Adrenal gland (tissue), 12 donors: ENCODE data around the gene EHD1. TPM values are rescaled to one million over a fixed set of nuclear protein-coding genes. Genes with fewer than 3 reads are reported as not detected.

ENCODE experiments used
- DNase-seq, 7 donors: peaks; one replicate each; pipeline ENCODE4 v3.0.0-alpha.2; 2019 to 2020
- H3K27ac ChIP-seq, 5 donors: fragments of 200-600 bp; sonication (generic) in 4 of 5; 1 replicate in 3 of 5; 2 replicates in 2 of 5; pipeline versions ENCODE4 v1.5.1 to v1.8.0; 2016 to 2020; ENCODE audit warnings: mild to moderate bottlenecking in 1 of 5
- H3K27me3 ChIP-seq: fragments of 200-600 bp; 2 replicates; pipeline ENCODE4 v1.8.0; 2021
- H3K36me3 ChIP-seq, 2 donors: fragments of 200-600 bp; replicated peaks in 1 of 2; 1 replicate in 1 of 2; 2 replicates in 1 of 2; pipeline versions ENCODE4 v1.5.1 to v1.8.0; 2018 to 2022
- H3K4me1 ChIP-seq, 2 donors: fragments of 200-600 bp; replicated peaks in 1 of 2; 1 replicate in 1 of 2; 2 replicates in 1 of 2; pipeline versions ENCODE4 v1.5.1 to v1.8.0; 2018 to 2021
- H3K4me3 ChIP-seq, 4 donors: fragments of 200-600 bp; sonication (generic) in 3 of 4; one replicate each; pipeline ENCODE4 v1.5.1; 2016 to 2018
- H3K9me3 ChIP-seq, 3 donors: fragments of 200-600 bp; sonication (generic) in 1 of 3; replicated peaks in 1 of 3; 1 replicate in 2 of 3; 2 replicates in 1 of 3; pipeline versions ENCODE4 v1.5.1 to v1.8.0; 2016 to 2021
- CTCF ChIP-seq, 6 experiments: fragments of 450-650 bp in 4 of 6; fragments of 200-600 bp in 2 of 6; sonication (generic) in 1 of 6; IDR thresholded peaks; 1 replicate in 5 of 6; 2 replicates in 1 of 6; pipeline versions ENCODE4 v1.5.1 to v1.8.0; 2016 to 2021; ENCODE audit warnings: antibody characterized with exemption in 6 of 6, mild to moderate bottlenecking in 2 of 6, moderate library complexity in 1 of 6
- POLR2A ChIP-seq, 2 donors: fragments of 450-650 bp; IDR thresholded peaks; one replicate each; pipeline ENCODE4 v1.6.1; 2017; ENCODE audit warnings: antibody characterized with exemption in 2 of 2, mild to moderate bottlenecking in 2 of 2, moderate library complexity in 1 of 2
- WGBS, 4 donors: extraction: QIAGEN DNeasy Blood & Tissue Kit in 2 of 4; methylation state at CpG; one replicate each; pipeline versions ENCODE4 v1.1.5 to v1.1.7; 2013 to 2017; 5-methylcytosine and 5-hydroxymethylcytosine counted together
- intact Hi-C, 2 donors: fragments of 100-400 bp; cut with DNase I; formaldehyde crosslinking; loops; one replicate each; pipeline versions ENCODE4 v1.14.1 to v1.15.0; 2022 to 2023
- polyA plus RNA-seq, 3 donors: library from polyadenylated mRNA; stranded (reverse); fragments of 200-250 nt in 2 of 3; fragments of 350-450 nt in 1 of 3; fragmentation: Illumina TruSeq in 1 of 3; extraction: RNeasy Lipid Tissue Mini Kit (QIAGEN cat#74804) in 1 of 3; gene quantifications; one replicate each; pipeline ENCODE4 v1.2.3, GENCODE V29; 2013 to 2014
- total RNA-seq, 9 donors: library from RNA; depleted of rRNA in 4 of 9; stranded (reverse); fragments of >200 nt in 4 of 9; fragments of 120-200 nt in 1 of 9; fragmentation: NEBNext Ultra II Directional in 1 of 9; extraction: Animal tissue kit (Norgen Biotek cat#: 25700) in 1 of 9; gene quantifications; one replicate each; pipeline versions ENCODE4 v1.1.0 to v1.2.4, GENCODE V29; 2013 to 2023
- donor health status: healthy with polysubstance abuse.
- donor health status: Bipolar disorder and iron deficiency.
- donor health status: DM: yes; HTN: yes; CAD: no.
- donor health status: DM: no; HTN: no; CAD: no.
- donor health status: DM: no; HTN: no; CAD: no.
- donor health status: DM: yes; HTN: yes; CAD: no.

The EHD1 gene
- total and polyA plus RNA-seq, 12 donors = 14.3 to 107 (median 52.9) TPM

DNA sequence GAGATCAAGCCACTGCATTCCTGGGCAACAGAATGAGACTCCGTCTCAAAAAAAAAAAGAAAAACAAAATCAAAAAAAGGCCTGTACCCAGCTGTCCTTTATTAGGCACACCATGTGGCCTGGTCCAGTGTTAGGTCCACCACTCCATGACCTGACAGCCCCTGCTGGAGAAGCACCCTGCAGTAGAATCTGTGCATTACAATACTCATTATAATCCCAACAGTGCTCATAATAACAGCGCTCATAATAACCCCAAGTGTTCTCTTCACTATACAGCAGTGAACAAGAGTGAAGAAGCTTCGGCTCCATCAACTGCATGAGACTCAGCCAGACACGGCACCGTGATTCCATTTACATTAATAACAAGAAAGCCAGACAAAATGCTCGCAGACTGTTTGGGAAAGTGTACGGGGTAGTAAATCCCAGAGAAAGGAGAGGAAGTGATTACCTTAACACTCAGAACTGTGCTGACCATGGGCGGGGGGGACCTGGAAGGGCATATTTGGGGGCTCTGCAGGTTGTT, 8.9 kb upstream of the EHD1 start:
- Histone ChIP-seq H3K4me1 (peaks cover 4 to 11% of the 10 kb centered on the region in 2 donors), H3K9me3 (no peaks in the 10 kb centered on the region), H3K36me3 (no peaks in the 10 kb centered on the region), H3K4me3 (no peak overlapping the region), H3K27me3 (no peaks in the 10 kb centered on the region), H3K27ac (peak overlapping the region in 1 of 5 donors; percentile 48)
- intact Hi-C loops = no loop called here
- no peak for TF ChIP-seq CTCF (IDR thresholded peaks at IDR 0.05)
- no peak for DNase-seq
- WGBS, 4 donors = 81 to 85% (median 83%) methylated on average over 8 of the region's 8 CpGs

DNA sequence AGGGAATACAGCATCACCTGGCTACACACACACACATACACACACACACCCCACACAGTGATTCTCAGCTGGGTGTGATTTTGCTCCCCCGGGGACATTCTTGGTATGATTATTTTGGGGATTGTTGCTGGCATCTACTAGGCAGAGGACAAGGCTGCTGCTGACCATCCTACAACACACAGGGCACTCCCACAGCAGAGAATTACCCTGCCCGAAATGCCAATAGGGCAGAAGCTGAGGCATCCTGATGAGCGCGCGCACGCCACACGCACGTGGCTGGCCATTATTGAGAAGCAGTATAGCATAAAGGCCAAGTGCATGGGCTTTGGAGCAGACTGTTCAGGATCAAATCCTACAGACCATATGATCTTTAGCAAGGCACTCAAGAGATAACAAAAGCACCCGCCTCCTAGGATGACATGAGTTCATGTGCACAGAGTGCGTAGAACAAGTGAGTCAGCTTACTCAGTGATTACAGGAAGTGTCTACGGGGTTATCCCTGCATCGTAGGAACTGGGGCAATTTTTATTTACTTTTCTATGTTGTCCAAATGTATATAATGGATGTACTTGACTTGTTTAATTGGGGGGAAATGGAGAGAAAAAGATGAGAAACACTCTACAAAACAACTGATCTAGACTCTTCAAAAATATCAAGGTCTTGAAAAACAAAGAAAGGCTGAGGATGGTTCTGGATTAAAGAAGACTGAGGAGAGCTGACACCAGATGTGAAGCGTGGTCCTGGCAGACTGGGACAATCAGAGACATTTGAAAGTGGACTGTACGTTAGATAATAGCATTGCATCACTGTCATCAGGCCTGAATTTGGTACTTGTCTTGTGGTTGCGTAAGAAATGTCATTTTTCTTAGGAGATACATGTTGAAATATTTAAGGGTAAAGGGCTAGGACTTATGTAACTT, 7.2 kb upstream of the EHD1 start:
- no peaks in the 10 kb centered on the region for H3K9me3 ChIP-seq
- no peak overlapping the region for H3K4me3 ChIP-seq
- H3K4me1 ChIP-seq = peaks cover 4 to 11% of the 10 kb centered on the region in 2 donors
- 70 to 81% (median 71%) methylated on average over 13 to 15 of the region's 15 CpGs for WGBS, 4 donors
- no peaks in the 10 kb centered on the region for H3K36me3 ChIP-seq
- TF ChIP-seq POLR2A (IDR thresholded peaks at IDR 0.05) = no peak
- no peak for TF ChIP-seq CTCF (IDR thresholded peaks at IDR 0.05)
- intact Hi-C loops = no loop called here
- DNase-seq = peak in 2 of 7 donors; percentile 61 to 72
- no peaks in the 10 kb centered on the region for H3K27me3 ChIP-seq
- H3K27ac ChIP-seq = peak overlapping the region in 3 of 5 donors; percentile 45 to 66 (median 46)

DNA sequence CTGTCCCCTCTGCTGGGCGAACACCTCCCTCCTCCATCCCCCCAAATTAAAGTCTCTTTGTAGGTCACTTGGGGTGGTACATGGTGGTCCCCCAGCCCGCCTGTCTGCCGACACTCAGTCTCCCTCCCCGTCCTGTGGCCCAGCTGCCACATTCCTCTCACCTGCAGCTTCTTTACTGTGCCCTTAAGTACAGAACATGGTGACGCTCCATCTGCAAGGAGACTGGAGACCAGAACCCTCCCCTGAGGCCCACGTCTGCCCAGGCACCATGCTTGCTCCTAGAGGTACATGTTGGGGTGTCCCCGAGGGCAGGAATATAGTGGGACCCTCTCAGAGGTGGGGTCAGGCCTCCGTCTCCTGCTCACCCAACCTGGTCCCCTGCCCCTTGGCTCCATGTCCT, 5.6 kb upstream of the EHD1 start:
- Histone ChIP-seq H3K9me3 (no peaks in the 10 kb centered on the region), H3K27ac (peak overlapping the region in 1 of 5 donors; percentile 34), H3K27me3 (no peaks in the 10 kb centered on the region), H3K36me3 (no peaks in the 10 kb centered on the region), H3K4me3 (no peak overlapping the region), H3K4me1 (peaks cover 4 to 23% of the 10 kb centered on the region in 2 donors)
- intact Hi-C loops = no loop called here
- TF ChIP-seq CTCF (IDR thresholded peaks at IDR 0.05) (no peak), POLR2A (IDR thresholded peaks at IDR 0.05) (no peak)
- WGBS, 4 donors = 87 to 93% (median 87%) methylated on average over 5 to 8 of the region's 8 CpGs
- DNase-seq = no peak

- peak overlapping the region in 1 of 5 donors; percentile 34 for H3K27ac ChIP-seq
- H3K4me3 ChIP-seq = no peak overlapping the region
- H3K36me3 ChIP-seq = no peaks in the 10 kb centered on the region
- intact Hi-C loops = no loop called here
- H3K9me3 ChIP-seq = no peaks in the 10 kb centered on the region
- no peak for DNase-seq
- H3K4me1 ChIP-seq = peaks cover 4 to 24% of the 10 kb centered on the region in 2 donors
- WGBS, 4 donors = 81 to 89% methylated on average over 5 of the region's 5 CpGs; no CpG with 5 or more reads in 2 of the 4 donors
- H3K27me3 ChIP-seq = no peaks in the 10 kb centered on the region
- no peak for TF ChIP-seq POLR2A (IDR thresholded peaks at IDR 0.05)
- no peak for TF ChIP-seq CTCF (IDR thresholded peaks at IDR 0.05)
These were observed 5.2 kb upstream of the EHD1 start for GRCh38 chr11:64883575-64883974.
